Breast epithelium (tissue), 4 donors: Measurements from ENCODE around the gene SLC8A2. TPM values are rescaled to one million over a fixed set of nuclear protein-coding genes. Genes with fewer than 3 reads are reported as not detected.

Source experiments
- DNase-seq, 2 donors: peaks; one replicate each; pipeline ENCODE4 v3.0.0-alpha.2; 2019; ENCODE audit warnings: low spot score in 2 of 2
- H3K27ac ChIP-seq, 2 donors: fragments of 200-600 bp; sonication (generic) in 1 of 2; one replicate each; pipeline ENCODE4 v1.5.1; 2016 to 2019; ENCODE audit warnings: mild to moderate bottlenecking in 1 of 2
- H3K27me3 ChIP-seq, 2 donors: fragments of 200-600 bp; sonication (generic) in 1 of 2; one replicate each; pipeline versions ENCODE4 v1.5.1 to v1.6.0; 2017 to 2019; ENCODE audit warnings: control low read depth in 1 of 2, mild to moderate bottlenecking in 1 of 2
- H3K36me3 ChIP-seq: fragments of 200-600 bp; one replicate; pipeline ENCODE4 v1.5.1; 2019
- H3K4me1 ChIP-seq, 2 donors: fragments of 200-600 bp; sonication (generic); one replicate each; pipeline ENCODE4 v1.5.1; 2016 to 2019; ENCODE audit warnings: control low read depth in 1 of 2
- H3K4me3 ChIP-seq, 3 donors: fragments of 200-600 bp; sonication (generic); 1 replicate in 2 of 3; 2 replicates in 1 of 3; pipeline ENCODE4 v1.5.1; 2016 to 2019; ENCODE audit warnings: mild to moderate bottlenecking in 3 of 3, moderate library complexity in 2 of 3
- H3K9me3 ChIP-seq, 2 donors: fragments of 200-600 bp; sonication (generic) in 1 of 2; one replicate each; pipeline ENCODE4 v1.5.1; 2016 to 2019; ENCODE audit warnings: control low read depth in 1 of 2
- POLR2A ChIP-seq: fragments of 450-650 bp; IDR thresholded peaks from one replicate; pipeline ENCODE4 v1.6.1; 2016; ENCODE audit warnings: antibody characterized with exemption, mild to moderate bottlenecking, moderate library complexity
- POLR2AphosphoS5 ChIP-seq, 3 donors: sonication (generic); formaldehyde crosslinking; IDR thresholded peaks; one replicate each; pipeline ENCODE4 v1.6.1; 2017; ENCODE audit warnings: antibody characterized with exemption in 3 of 3
- intact Hi-C: fragments of 100-400 bp; cut with DNase I; formaldehyde crosslinking; loops from one replicate; pipeline ENCODE4 v1.15.1; 2023; ENCODE audit warnings: low total_unique reads
- total RNA-seq, 3 donors: library from RNA; depleted of rRNA; stranded (reverse); fragments of >200 nt; gene quantifications; one replicate each; pipeline ENCODE4 v1.1.0, GENCODE V29; 2016
- TF ChIP-seq, protein P1 (sequence below), 3 donors: fragments of 450-650 bp; IDR thresholded peaks; one replicate each; pipeline ENCODE4 v1.5.1; 2016 to 2017; ENCODE audit warnings: antibody characterized with exemption in 3 of 3, mild to moderate bottlenecking in 3 of 3, moderate library complexity in 3 of 3

The SLC8A2 gene
- total RNA-seq, 3 donors from 2014 or later = under 0.01 to 0.29 TPM; not detected in 1

DNA sequence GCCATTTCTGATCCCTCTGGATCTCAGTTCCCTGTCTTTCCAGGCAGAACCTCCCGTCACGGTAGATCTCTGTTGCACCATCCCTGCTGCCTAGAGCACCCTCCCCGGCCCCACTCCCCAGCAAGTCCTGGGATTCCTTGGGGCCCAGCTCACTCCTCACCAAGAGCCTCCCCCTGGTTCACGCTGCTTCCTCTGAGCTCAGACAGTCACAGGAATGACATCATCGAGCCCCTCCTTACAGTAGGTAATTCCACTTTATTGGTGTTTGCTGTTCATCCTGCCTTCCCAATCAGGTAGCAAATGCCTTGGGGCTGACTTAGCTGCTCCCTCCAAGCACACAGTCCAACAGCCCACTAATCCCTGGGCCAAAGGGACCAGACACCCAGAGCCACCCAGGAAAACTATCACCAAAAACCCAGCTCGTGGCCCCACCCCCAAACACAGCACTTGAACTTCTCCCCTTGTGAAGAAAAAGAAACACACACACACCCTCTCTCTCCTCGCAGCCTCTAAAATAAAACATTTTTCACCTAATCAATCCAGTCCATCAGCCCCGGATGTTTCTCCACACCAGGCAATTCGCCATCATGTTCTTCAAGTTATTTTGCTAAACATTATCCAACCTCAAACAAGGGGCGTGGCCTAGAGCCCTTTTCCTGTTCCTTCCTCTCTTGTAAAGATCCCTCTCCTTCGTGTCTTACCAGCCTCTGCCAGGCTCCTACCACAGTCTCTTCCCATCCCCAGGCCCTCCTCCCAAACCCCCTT is 40.7 kb upstream of the SLC8A2 start:
- peak overlapping the region; percentile 86 to 100 (median 97) for H3K4me3 ChIP-seq
- H3K27ac ChIP-seq = peak overlapping the region; percentile 94 to 99
- intact Hi-C loops = no loop called here
- no peaks in the 10 kb centered on the region for H3K36me3 ChIP-seq
- TF ChIP-seq, protein P1, sequence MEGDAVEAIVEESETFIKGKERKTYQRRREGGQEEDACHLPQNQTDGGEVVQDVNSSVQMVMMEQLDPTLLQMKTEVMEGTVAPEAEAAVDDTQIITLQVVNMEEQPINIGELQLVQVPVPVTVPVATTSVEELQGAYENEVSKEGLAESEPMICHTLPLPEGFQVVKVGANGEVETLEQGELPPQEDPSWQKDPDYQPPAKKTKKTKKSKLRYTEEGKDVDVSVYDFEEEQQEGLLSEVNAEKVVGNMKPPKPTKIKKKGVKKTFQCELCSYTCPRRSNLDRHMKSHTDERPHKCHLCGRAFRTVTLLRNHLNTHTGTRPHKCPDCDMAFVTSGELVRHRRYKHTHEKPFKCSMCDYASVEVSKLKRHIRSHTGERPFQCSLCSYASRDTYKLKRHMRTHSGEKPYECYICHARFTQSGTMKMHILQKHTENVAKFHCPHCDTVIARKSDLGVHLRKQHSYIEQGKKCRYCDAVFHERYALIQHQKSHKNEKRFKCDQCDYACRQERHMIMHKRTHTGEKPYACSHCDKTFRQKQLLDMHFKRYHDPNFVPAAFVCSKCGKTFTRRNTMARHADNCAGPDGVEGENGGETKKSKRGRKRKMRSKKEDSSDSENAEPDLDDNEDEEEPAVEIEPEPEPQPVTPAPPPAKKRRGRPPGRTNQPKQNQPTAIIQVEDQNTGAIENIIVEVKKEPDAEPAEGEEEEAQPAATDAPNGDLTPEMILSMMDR (IDR thresholded peaks at IDR 0.05) = no peak
- peak in 1 of 3 donors; percentile 27 for TF ChIP-seq POLR2AphosphoS5 (IDR thresholded peaks at IDR 0.05)
- no peaks in the 10 kb centered on the region for H3K9me3 ChIP-seq
- peak in 1 of 2 donors; percentile 78 for DNase-seq
- no peaks in the 10 kb centered on the region for H3K27me3 ChIP-seq
- peaks cover 31 to 57% of the 10 kb centered on the region in 2 donors for H3K4me1 ChIP-seq

DNA sequence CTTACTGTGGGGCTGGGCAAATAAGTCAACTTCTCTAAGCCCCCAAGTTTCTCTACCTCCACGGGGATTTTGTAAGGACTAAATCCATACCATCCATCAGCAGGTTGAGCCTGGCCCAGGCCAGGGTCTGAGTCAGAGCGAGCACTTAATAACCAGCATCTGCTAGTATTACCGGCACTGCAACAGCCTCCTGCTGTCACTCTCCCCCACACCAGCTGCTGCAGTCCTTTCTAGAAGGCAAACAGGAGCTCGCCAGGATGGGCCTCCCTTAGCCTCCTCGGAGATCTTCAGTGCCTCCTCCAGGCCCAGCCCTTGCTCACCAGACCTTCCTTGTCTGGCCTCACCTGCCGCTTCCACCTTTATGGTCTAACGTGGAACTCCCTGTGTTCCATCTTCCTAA is 40.0 kb upstream of the SLC8A2 start:
- H3K27me3 ChIP-seq = no peaks in the 10 kb centered on the region
- peak overlapping the region; percentile 94 to 99 for H3K27ac ChIP-seq
- H3K36me3 ChIP-seq = no peaks in the 10 kb centered on the region
- no peaks in the 10 kb centered on the region for H3K9me3 ChIP-seq
- peak overlapping the region in 2 of 3 donors; percentile 86 to 97 for H3K4me3 ChIP-seq
- no peak for DNase-seq
- H3K4me1 ChIP-seq = peaks cover 38 to 64% of the 10 kb centered on the region in 2 donors
- TF ChIP-seq, protein P1 (IDR thresholded peaks at IDR 0.05) = no peak
- TF ChIP-seq POLR2A (no peak), POLR2AphosphoS5 (IDR thresholded peaks at IDR 0.05) (no peak)
- intact Hi-C loops = no loop called here

DNA sequence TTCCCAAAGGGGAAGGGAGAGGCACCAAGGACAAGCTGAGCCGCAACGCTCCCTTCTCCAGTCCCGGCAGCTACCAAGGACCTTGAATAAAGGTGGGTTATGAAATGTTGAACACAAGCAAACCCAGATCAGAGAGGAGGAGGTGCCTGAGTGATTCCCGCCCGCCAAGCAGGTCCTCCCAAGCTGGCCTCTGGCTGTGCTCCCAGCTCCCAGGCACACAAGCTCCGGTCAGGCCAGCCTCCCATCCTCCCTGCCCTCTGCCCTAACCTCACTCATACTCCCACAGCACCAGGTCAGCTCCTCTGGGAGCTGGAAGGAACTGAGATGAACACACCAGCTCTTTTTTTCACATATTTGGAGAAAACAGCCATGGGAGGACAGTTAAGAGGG is 39.4 kb upstream of the SLC8A2 start:
- intact Hi-C loops = no loop called here
- H3K36me3 ChIP-seq = no peaks in the 10 kb centered on the region
- no peaks in the 10 kb centered on the region for H3K27me3 ChIP-seq
- peaks cover 38 to 67% of the 10 kb centered on the region in 2 donors for H3K4me1 ChIP-seq
- no peak for TF ChIP-seq POLR2AphosphoS5 (IDR thresholded peaks at IDR 0.05)
- TF ChIP-seq, protein P1 (IDR thresholded peaks at IDR 0.05) = no peak
- TF ChIP-seq POLR2A = no peak
- no peak for DNase-seq
- H3K4me3 ChIP-seq = peak overlapping the region in 2 of 3 donors; percentile 86 to 97
- no peaks in the 10 kb centered on the region for H3K9me3 ChIP-seq
- H3K27ac ChIP-seq = peak overlapping the region; percentile 94 to 99

DNA sequence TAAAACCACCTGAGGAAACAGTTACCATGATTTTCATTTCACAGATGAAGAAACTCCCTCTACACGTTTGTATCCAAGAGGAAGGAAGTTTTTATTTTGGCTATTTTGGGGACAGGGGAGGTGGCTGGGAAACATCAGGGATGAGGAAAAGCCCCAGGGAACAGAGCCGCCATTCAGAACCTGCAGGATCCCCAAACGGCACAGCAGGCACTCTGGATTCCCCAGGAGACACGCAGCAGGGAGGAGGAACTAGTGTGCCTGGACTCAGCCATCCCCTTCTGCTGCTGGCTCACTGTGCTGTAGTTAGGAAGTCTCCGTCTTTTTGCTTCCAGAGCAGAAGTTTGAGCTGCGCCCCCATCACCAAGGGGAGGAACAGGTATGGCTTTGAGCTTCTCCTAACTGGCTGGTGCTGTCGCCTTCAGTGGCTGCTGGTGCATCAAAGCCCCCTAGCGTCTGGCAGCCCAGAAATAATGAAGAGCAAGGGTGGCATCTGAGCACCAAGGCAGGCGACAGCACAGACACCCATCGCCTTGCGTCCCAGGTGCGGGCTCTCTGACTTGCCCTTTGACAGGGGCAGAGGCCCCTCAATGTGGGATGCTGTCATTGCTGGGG is 38.9 kb upstream of the SLC8A2 start:
- Histone ChIP-seq H3K4me3 (peak overlapping the region in 2 of 3 donors; percentile 86 to 97), H3K9me3 (no peaks in the 10 kb centered on the region), H3K4me1 (peaks cover 38 to 67% of the 10 kb centered on the region in 2 donors), H3K27me3 (no peaks in the 10 kb centered on the region), H3K36me3 (no peaks in the 10 kb centered on the region), H3K27ac (peak overlapping the region; percentile 94 to 99)
- no peak for DNase-seq
- intact Hi-C loops = no loop called here
- TF ChIP-seq POLR2A (no peak), POLR2AphosphoS5 (IDR thresholded peaks at IDR 0.05) (no peak)
- TF ChIP-seq, protein P1 (IDR thresholded peaks at IDR 0.05) = no peak

DNA sequence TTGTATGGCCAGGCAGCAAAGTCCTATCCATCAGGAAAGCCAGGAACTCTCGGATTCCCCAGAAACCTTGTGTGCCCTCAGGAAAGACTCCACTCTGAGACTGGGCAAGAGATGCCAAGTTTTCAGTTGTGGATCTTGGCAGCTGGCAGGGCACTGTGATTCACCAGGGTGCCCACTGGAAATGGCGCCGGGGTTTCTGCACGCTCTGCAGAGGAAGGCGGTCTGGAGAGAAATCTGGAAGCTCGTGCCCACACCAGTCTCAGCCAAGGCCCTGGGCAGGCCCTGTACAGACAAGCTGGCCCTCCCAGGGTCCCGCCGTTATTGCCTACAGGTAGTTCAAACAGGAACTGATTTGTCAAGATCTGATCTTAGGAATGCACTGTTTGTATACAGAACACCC is 38.3 kb upstream of the SLC8A2 start:
- intact Hi-C loops = no loop called here
- peak in 1 of 3 donors; percentile 46 for TF ChIP-seq POLR2AphosphoS5 (IDR thresholded peaks at IDR 0.05)
- TF ChIP-seq, protein P1 (IDR thresholded peaks at IDR 0.05) = no peak
- no peak for TF ChIP-seq POLR2A
- H3K4me3 ChIP-seq = peak overlapping the region in 2 of 3 donors; percentile 2 to 86

More for the DNA sequence above, 38.3 kb upstream of the SLC8A2 start:
- no peaks in the 10 kb centered on the region for H3K36me3 ChIP-seq
- peak; percentile 74 to 78 for DNase-seq
- H3K9me3 ChIP-seq = no peaks in the 10 kb centered on the region
- no peaks in the 10 kb centered on the region for H3K27me3 ChIP-seq
- H3K27ac ChIP-seq = peak overlapping the region; percentile 94 to 99
- H3K4me1 ChIP-seq = peaks cover 38 to 67% of the 10 kb centered on the region in 2 donors
